Activated CD8-positive, alpha-beta memory T cell treated with anti-CD3 and anti-CD28 coated beads for 48 hours (primary cell): ENCODE measurements around the gene KAZN.
"Not testable (repeated sequence)": the region's sequence is repeated elsewhere in the genome, so short reads cannot be mapped to it uniquely, and the experiment has no call there.

Experiments
- DNase-seq, 3 experiments: peaks; one replicate each; pipeline ENCODE4 v3.0.0-alpha.2; 2020; ENCODE audit warnings: low read depth in 2 of 3, low spot score in 2 of 3

Gene KAZN

DNA sequence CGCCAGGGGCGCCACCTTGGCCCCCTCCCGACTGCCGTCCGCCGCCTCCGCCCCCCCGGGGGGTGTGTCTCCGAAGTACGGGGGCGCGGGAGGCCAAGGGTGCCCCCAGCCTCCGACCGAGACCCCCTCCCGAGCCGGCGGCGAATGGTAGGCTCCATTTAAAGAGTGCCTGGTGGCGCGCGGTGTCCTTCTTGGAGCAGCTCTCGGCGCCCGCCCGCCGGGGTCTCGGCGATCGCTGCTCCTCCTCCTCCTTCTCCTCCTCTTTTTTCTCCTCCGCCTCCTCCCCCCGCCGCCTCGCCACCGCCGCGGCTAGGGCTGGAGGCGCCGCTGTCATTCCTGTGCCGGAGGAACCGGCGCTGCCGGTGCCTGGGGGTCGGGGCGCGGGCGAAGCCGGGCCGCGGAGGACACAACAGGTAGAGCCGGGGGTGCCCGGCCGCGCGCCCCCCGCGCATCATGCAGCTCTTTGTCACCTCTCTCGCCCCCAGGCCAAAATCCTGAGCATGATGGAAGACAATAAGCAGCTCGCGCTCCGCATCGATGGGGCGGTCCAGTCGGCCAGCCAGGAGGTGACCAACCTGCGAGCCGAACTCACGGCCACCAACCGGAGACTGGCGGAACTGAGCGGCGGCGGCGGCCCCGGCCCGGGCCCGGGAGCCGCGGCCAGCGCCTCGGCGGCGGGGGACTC lies at the start of gene KAZN:
Gene KAZN, plus strand, starts transcription at position 188 of the 685 bp plus-strand sequence.
- DNase-seq = no peak

DNA sequence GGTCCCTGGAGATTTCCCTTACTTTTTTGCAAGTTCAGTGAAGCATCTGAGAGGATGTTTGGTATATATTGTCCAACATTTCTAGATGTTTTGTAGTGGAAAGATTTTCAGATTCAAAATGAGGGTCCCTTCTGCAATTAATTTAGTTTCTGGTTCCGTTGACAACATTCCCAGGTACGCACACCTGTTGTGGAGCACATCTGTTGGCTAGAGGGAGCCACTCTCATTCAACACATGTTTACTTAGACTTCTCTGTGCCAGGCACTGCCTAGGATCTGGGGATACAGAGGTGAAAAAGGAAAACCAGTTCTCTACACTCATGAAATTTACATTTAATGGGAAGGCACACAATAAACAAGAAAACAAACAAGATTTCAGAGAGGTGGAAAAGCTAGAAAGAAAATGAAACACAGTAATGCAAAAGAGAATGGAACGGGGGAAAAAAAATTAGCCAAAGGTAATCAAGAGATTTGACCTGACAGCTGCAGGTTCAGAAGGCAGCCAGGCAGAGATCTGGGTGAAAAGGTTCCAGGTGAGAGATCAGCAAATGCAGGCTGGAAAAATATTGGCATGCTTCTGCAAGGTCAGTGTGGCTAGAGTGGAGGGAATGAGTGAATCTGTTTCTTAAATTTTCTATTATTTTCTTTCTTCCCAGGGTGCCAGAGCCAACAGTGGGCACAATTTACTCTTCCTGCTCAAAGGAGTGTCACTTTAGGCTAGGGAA lies 48.4 kb upstream of the KAZN start:
- no peak for DNase-seq

DNA sequence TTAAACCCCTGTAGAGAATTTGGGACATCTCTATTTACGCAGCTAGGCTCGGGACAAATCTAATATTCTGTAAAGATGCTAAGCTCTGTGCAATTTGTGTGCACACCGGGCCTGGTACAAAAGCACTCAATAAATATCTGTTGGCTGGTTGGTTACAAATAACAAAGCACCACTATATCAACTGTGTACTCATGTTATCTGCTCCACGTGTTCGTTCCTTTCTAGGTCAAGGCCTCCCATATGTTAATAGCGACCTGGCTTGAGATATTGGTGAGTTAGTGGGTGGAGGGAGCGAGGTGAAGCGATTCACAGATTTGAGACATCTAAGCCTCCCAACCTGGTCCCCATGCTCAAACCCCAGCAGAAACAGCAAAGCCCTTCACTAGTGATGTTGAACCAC lies 47.1 kb upstream of the KAZN start:
- DNase-seq = no peak

DNA sequence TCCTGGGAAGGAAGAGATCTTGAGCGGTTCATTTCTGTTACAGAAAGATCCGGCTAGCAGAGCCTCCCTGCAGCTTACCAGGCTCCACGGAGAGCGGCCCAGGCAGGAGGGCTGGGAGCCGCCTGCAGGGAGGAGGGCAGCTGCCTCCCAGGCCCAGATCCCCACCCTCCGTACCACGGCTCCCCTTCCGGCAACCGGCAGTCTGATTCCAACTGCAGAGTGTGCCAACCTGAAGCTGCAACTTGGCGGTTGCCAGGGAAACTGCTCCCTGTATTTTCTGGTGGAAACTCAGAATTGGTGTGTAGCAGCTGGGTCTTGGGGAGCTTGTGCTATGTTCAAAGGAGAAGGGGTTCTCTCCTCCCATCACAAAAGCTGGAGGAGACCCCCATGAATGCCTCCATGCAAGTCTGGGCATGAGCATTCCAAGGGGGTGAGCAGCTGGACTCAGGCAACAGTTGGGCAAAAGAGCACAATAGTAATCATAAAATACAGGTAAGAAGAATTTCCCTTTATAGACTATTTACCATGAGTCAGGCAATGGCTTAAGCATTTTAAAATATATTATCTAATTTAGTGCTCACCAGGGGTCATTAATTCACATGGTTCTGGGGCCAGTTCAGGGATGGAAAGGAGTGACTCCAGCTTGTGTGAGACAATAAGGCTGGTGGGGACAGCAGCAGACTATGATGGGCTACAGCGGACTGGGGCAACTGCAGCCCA lies 46.1 kb upstream of the KAZN start:
- DNase-seq = no peak

DNA sequence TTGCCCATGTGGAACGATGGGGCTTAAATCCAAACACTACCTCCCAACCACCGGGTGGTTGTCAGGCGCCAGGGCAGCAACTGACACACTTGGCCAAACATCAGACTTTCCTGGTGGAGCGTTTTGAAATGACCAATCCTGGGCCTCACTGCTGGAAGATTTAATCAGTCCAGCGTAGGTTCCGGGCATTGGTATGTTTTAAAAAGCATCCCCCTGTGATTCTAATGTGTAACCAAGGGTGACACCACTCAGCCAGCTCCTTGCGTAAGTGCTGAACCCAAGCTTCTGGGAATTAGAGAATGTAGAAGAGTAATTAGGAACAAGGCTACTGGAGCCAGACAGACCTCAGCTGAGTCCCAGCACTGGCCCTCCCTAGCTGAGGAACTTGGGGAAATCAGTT lies 44.8 kb upstream of the KAZN start:
- DNase-seq = no peak

DNA sequence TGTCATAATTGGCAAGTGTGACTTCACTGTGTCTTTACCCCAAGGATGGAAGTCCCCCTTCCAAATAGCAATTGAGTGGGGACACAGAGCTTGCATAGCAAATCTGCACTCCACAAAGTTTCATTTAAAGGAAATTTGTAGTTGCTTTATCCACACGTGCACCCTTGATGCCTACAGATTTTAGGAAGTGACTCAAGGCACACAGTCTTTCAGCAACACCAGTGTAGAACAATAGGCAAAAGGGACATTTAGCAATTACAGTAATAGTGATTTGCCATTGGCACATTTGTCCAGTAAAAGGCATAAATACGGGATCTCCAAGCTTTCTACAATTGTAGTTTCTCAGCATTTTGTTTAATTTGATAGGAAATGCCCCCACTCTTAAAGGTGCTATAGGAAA lies 43.4 kb upstream of the KAZN start:
- DNase-seq = no peak

DNA sequence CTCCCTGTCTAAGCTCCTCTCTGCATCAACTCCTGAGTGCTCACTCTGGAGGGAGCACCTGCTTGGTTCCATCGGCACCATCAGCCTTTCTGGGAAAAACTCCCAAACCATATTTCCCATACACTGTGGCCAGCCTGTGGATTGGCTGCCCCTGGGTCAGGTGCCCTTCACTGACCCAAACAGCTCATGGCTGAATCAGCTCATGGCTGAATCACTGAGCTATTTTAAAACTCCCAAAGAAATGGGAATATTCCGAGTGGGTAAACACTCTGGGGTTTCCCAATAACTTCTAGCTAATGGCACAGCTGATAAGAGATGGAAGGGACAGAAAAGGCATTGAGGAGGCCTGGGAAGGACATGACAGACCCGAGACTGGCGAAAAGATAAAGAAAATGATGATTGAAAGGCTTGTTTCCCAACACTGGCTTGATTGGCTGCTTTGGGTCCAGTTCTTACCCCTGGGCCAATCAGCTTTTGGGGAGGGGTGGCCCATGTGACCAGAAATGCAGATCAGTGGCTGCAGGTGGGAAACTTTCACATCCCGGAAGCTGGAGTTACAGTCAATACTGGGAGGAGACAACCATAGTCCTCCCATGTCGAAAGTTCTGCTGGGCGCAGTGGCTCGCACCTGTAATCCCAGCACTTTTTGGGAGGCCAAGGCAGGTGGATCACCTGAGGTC lies 37.3 kb upstream of the KAZN start:
- no peak for DNase-seq

DNA sequence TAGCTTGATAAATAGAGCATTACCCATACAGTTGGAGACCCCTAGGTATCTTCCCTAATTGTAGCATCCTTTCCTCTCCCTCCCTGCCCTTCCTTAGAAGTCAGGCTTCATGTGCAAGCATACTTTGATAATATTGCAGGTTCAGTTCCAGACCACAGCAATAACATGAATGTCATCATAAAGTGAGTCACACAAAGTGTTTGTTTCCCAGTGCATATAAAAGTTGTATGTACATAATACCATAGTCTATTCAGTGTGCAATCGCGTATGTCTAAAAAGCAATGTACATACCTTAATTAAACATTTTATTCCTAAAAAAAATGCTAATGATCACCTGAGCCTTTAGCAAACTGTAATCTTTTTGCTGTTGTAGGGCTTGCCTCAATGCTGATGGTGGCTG lies 33.4 kb upstream of the KAZN start:
- DNase-seq = no peak

DNA sequence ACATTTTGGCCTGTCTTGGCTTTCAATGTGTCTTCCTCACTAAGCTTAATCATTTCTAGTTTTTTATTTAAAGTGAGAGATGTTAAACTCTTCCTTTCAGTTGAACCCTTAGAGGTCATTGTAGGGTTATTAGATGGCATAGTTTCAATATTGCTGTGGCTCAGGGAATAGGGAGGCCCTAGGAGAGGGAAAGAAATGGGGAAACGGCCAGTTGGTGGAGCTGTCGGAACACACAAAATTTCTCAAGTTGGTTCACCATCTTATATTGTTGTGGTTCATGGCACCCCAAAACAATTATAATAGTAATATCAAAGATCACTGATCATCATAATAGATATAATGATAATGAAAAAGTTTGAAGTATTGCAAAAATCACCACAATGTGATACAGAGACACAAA lies 31.4 kb upstream of the KAZN start:
- DNase-seq = no peak

DNA sequence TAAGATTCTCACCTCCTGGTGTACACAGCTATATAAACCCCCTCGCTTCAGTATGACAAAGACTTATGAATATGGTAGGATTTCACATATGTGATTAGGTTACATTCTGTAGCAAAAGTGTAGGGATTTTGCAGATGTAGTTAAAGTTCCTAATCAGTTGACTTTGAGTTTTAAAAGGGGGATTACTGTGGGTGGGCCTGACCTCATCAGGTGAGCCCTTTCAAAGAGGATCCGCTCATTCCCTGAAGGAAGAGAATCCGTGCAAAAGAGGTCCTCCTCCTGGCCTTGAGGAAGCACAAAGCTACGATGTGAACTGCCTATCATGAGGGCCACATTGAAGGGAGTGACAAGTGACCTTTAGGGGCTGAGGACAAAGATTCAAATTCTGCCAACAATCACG lies 30.6 kb upstream of the KAZN start:
- no peak for DNase-seq

DNA sequence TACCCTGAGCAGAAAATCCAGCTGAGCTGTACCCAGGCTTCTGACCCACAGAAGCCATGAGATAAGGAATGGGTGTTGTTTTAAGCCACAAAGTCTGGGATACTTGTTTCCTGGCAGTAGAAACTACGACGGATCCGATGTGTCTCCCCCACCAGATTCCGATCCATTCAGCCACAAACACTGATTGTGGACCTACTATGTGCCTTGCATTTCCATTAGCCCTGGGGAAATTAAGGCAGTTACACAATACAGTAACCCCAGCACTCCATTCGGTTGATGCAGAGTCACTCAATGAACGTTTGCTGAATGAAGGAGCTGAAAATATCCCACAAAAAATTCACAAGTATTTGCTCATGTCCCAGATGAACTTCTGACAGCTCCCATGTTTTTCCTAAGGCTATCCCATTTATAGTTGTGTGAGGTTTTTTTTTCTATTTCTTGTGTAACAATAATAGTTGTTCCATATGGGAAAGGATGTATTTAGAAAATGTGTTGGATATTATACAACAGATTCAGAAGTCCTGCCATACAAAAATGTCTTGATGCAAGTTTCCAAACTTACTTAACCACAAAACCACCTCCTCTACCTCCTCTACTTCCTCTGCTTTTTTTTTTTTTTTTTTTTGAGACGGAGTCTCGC lies 29.6 kb upstream of the KAZN start:
- DNase-seq = no peak

DNA sequence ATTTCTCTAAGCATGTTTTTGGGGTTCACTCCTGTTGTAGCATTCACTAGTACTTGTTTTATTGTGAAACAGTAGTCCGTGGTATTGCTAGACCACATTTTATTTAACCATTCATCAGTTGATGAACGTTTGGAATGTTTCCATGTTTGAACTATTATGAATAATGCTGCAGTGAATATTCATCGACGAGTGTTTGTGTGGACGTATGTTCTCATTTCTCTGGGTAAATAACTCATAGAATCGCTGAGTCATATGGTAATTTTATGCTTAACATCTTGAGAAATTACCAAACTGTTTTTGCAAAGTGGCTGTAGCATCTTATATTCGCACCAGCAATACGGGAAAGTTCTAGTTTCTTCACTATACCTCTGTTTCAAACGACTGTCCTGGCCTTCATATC lies 28.0 kb upstream of the KAZN start:
- no peak for DNase-seq

DNA sequence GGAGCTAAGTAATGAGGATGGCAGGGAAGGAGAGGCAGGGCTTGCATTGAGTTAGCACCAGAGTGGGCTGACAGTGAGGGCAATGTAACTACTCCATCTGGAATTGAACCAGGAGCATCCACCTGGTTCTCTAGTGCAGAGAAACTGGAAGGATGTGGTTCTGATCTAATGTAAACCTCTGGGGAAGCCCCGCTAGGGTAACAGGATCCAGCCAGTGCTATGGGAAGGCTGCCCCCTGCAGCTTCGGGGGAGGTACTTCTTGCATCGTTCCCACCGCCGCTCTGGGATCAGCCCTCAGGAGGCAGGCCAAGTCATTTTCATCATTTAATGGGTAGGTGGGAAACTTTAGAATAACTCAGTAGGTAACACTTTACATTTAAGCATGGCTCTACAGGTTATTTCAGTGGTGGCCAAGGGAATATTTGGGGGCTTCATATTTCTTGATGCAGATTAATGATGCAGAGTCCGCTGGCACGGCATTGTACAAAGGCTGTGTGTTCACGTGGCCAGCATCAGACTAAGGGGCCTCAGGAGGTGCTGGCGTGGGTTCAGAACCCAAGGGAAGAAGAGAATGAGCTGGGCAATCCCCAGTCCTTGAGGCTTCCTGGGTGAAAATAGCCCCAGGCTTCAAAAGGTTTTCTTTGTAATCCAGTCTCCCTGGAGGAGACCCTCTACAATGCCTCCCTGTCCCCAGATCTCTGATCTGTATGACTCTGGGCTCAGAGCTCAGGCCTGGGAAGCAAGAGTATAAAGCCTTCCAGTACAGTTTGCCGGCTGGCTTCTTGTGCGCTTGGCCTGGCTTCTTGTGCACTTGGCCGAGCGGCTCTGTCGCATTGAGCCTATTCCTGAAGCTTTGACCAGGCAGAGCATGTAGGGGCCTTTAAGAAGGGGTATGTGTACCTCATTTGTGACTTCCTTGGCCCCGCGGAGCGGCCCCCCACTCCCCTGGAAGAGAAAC lies 26.4 kb upstream of the KAZN start:
- no peak for DNase-seq

DNA sequence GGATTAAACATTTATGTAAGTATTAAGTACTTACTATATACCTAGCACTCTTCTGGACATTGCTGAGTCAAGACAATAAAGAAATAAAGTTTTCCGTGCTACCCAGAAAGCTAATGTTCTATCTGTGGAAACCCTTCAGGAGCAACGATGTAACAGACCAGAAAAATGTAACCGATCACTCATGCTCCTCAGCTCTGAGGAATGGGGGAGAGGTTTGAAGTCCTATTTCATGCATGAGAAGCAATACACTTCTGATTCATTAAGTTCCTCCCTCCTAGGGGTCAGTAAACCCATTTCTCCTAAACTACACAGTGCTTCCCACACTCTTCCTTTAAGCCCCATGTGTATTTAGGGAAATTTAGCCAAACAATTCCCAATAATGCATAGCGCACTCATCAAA lies 25.6 kb upstream of the KAZN start:
- DNase-seq = no peak

DNA sequence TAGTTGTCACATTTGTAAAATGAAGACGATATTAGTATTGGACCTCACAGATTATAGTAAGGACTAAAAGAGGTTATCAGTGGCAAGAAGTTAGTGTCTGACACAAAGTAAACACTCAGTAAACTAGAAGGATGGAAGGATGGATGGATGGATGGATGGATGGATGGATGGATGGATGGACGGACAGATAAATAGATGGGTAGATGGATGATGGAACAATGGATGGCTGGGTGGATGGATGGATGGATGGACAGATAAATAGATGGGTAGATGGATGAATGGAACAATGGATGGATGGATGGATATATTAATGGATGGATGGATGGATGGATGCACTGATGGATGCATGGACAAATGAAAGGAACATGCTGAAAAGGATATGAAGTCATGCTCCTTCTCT lies 22.3 kb upstream of the KAZN start:
- no peak for DNase-seq

DNA sequence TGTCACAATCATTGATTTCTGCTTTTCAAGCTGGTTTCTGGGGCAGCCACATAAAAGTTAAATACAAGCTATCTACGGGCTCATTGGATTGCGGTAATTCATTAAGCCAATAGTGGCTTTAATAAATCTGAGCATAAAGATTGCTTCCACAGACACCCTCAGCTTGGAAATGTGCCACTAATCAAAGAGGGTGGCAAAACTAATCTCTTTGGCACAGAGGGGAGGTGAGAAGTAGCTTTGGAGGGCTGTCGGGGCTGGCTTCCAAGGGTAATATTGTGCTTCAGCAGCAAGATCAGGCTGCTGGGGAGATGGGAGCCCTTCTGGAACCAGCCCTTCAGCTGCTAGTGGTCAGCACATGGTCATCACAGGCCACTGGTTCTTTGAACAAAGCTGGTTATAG lies 21.2 kb upstream of the KAZN start:
- no peak for DNase-seq

DNA sequence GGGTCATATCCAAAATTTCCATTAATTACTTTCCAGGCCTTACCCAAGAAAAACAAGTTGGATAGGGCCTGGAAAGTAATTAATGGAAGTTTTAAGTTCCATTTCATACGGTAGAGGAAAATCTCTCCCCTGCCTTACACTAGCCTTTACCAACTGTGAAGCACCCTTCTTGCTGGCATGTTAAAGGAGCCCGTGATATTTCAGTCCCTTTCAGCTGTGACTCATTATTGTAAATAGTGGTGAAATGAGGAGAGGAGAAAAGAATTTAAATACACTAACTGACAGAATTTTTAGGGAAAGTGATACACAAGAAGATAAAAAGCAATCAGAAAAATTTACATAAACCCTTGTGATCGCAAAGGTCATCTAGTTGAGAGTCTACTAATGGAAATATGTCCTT lies 20.3 kb upstream of the KAZN start:
- no peak for DNase-seq

DNA sequence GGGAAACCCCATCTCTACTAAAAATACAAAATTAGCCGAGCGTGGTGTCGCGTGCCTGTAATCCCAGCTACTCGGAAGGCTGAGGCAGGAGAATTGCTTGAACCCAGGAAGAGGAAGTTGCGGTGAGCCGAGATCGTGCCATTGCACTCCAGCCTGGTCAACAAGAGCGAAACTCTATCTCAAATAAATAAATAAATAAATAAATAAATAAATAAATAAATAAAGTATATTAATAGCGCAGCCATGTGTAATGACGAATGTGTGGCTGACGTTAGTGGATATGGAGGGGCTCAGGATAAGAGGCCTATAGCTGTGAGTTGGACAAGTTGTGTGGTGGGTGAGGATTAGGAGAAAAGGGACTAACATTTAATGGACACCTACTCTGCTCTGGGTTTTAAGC lies 18.2 kb upstream of the KAZN start:
- DNase-seq = not testable (repeated sequence)

DNA sequence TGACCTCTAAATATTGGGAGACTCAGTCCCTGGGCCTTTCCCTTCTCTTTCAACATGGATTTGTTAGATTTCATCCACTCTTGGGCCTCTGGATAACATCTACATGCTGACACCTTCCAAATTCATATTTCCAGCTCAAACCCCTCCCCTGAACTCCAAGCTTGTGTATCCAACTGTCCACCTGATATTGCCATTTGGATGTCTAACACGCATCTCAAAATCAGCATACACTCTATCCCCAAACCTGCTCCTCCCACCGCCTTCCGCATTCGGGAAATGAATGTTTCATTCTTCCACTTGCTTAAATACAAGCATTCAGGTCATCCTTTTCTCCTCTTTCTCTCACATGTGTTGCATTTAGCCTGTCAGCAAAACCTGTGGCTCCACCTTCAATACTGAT lies 17.5 kb upstream of the KAZN start:
- no peak for DNase-seq

DNA sequence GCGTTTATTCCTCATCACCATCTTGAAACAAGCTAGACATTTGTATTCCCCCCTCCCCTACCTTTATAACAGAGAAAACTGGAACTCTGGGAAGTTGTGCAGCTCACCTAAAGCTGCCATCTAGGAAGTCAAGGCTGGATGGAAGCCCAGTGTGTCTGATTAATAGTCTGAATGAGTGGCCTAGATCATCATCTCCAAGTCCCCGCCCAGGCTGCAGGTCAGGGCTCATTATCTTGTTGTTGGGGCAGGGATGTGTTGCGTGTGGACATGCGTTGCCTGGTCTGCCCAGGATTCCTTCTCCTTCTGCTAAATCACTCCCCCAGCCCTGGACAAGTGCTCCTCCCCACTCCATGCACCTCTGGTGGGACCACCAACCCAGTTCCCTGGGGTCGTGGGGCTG lies 14.7 kb upstream of the KAZN start:
- DNase-seq = no peak
